GM12878 (cell line): ENCODE results near the gene CALD1. TPM values are rescaled to one million over a fixed set of nuclear protein-coding genes. Genes with fewer than 3 reads are reported as not detected.

ENCODE experiments used
- ATAC-seq: fragments of 200-7000 bp; cut with Tn5 transposase; 3 replicates; pipeline ENCODE4 v1.9.1; 2020; ENCODE audit warnings: mild to moderate bottlenecking, moderate library complexity
- BruUV-seq: library from RNA; stranded (reverse); fragments of 400-500 nt; replicated peaks from 2 replicates; lab custom pipeline; 2021; lab: Mats Ljungman, UMichigan
- CTCF ChIA-PET: fragments of 300-600 bp; sonication (Branson Sonifier 250); formaldehyde crosslinking; extraction: SDS; loops from one replicate; lab custom pipeline; 2021; ENCODE audit warnings: inconsistent platforms; lab: Yijun Ruan, JAX
- POLR2A ChIA-PET: fragments of 350-600 bp; formaldehyde crosslinking; extraction: SDS; loops from one replicate; lab custom pipeline; 2021; ENCODE audit warnings: inconsistent platforms; lab: Charles Lee
- RAD21 ChIA-PET: fragments of 300-600 bp; sonication (Branson Sonifier 250); formaldehyde crosslinking; loops from one replicate; lab custom pipeline; 2023; ENCODE audit warnings: antibody characterized with exemption; ENCODE audit not compliant: unreplicated experiment; lab: Charles Lee
- SMC1A ChIA-PET: fragments of 300-600 bp; sonication (Branson Sonifier 250); formaldehyde crosslinking; loops from one replicate; lab custom pipeline; 2023; ENCODE audit not compliant: unreplicated experiment, uncharacterized antibody; lab: Charles Lee
- DNase-seq: peaks from one replicate; pipeline ENCODE4 v3.0.0-alpha.2; 2011; ENCODE audit warnings: low read depth, low spot score
- FAIRE-seq: peaks from 3 replicates; lab custom pipeline; 2011; peaks lifted over from hg19 to GRCh38; lab: Jason Lieb, UNC
- H2AFZ ChIP-seq: 2 replicates; pipeline ENCODE4 v1.6.0; 2011; ENCODE audit warnings: low read depth, low read length, control low read depth; ENCODE audit not compliant: control insufficient read depth
- H3K27ac ChIP-seq: 2 replicates; pipeline ENCODE4 v1.5.1; 2011; ENCODE audit warnings: control low read depth; ENCODE audit not compliant: control insufficient read depth, insufficient read depth
- H3K27me3 ChIP-seq, 2 experiments: replicated peaks in 1 of 2; 2 replicates each; pipeline versions ENCODE4 v1.6.0 to v1.6.1; 2011; ENCODE audit warnings: low read length in 1 of 2; ENCODE audit not compliant: control insufficient read depth in 2 of 2, insufficient read depth in 2 of 2
- H3K36me3 ChIP-seq, 2 experiments: 2 replicates each; pipeline ENCODE4 v1.5.1; 2011; ENCODE audit warnings: low read length in 1 of 2; ENCODE audit not compliant: control insufficient read depth in 2 of 2, insufficient read depth in 2 of 2
- H3K4me1 ChIP-seq: 2 replicates; pipeline ENCODE4 v1.6.1; 2011; ENCODE audit warnings: mild to moderate bottlenecking, low read length, moderate library complexity, mixed read lengths; ENCODE audit not compliant: control insufficient read depth, insufficient read depth
- H3K4me2 ChIP-seq: 2 replicates; pipeline ENCODE4 v1.6.0; 2011; ENCODE audit warnings: control low read depth; ENCODE audit not compliant: control insufficient read depth, insufficient read depth
- H3K4me3 ChIP-seq: fragments of 200-600 bp; sonication (generic); 2 replicates; pipeline ENCODE4 v1.5.1; 2016
- H3K79me2 ChIP-seq: 2 replicates; pipeline ENCODE4 v1.6.0; 2011; ENCODE audit warnings: low read length; ENCODE audit not compliant: control insufficient read depth, insufficient read depth
- H3K9ac ChIP-seq: 2 replicates; pipeline ENCODE4 v1.8.0; 2011; ENCODE audit warnings: low read length, control low read depth, mixed read lengths; ENCODE audit not compliant: control insufficient read depth, insufficient read depth
- H3K9me3 ChIP-seq: replicated peaks from 3 replicates; pipeline ENCODE4 v1.5.1; 2011; ENCODE audit warnings: mild to moderate bottlenecking, low read length; ENCODE audit not compliant: control insufficient read depth, insufficient read depth
- H4K20me1 ChIP-seq: 2 replicates; pipeline ENCODE4 v1.6.0; 2011; ENCODE audit not compliant: control insufficient read depth, insufficient read depth
- ASH2L ChIP-seq: fragments of 300-600, 200-600 bp; sonication (generic); IDR thresholded peaks from 2 replicates; pipeline ENCODE4 v1.6.1; 2017; ENCODE audit warnings: low read depth, mild to moderate bottlenecking, borderline replicate concordance
- ETV6 ChIP-seq, 2 experiments: fragments of 450-650 bp in 1 of 2; IDR thresholded peaks in 1 of 2; conservative IDR thresholded peaks in 1 of 2; 2 replicates each; pipeline ENCODE4 v1.6.1; 2014; ENCODE audit warnings: antibody characterized with exemption in 1 of 2, borderline replicate concordance in 1 of 2, low read depth in 1 of 2, mild to moderate bottlenecking in 1 of 2, moderate library complexity in 1 of 2
- FOXM1 ChIP-seq: IDR thresholded peaks from 2 replicates; pipeline ENCODE4 v1.6.1; 2012; ENCODE audit warnings: low read depth, mild to moderate bottlenecking, inconsistent platforms, low read length, moderate library complexity
- HSF1 ChIP-seq: fragments of 150-350 bp; IDR thresholded peaks from 2 replicates; pipeline ENCODE4 v1.6.1; 2014; ENCODE audit warnings: mild to moderate bottlenecking, low read depth, low read length
- JUND ChIP-seq: IDR thresholded peaks from 2 replicates; pipeline ENCODE4 v1.6.1; 2012; ENCODE audit warnings: low read depth, mild to moderate bottlenecking, low read length, improper control_type of control experiment, moderate library complexity
- MEF2B ChIP-seq: fragments of 450-650 bp; IDR thresholded peaks from 2 replicates; pipeline ENCODE4 v1.6.1; 2018; ENCODE audit warnings: mild to moderate bottlenecking, moderate library complexity; ENCODE audit not compliant: partially characterized antibody, poor library complexity, severe bottlenecking
- MXI1 ChIP-seq: fragments of 150-350 bp; IDR thresholded peaks from 2 replicates; pipeline ENCODE4 v1.6.1; 2011; ENCODE audit warnings: low read depth, mild to moderate bottlenecking, inconsistent platforms, low read length, improper control_type of control experiment
- NFYB ChIP-seq: IDR thresholded peaks from 2 replicates; pipeline ENCODE4 v1.6.1; 2011; ENCODE audit warnings: low read depth, mild to moderate bottlenecking, low read length, improper control_type of control experiment, moderate library complexity; ENCODE audit not compliant: insufficient read depth
- NRF1 ChIP-seq: conservative IDR thresholded peaks from 2 replicates; pipeline ENCODE4 v1.6.1; 2011; ENCODE audit warnings: mild to moderate bottlenecking, low read depth, low read length, improper control_type of control experiment
- POLR2A ChIP-seq: IDR thresholded peaks from 2 replicates; pipeline ENCODE4 v1.6.1; 2011; ENCODE audit warnings: low read depth, mild to moderate bottlenecking, low read length
- SRF ChIP-seq, 2 experiments: IDR thresholded peaks; 2 replicates each; pipeline ENCODE4 v1.6.1; 2011; ENCODE audit warnings: low read depth in 2 of 2, low read length in 2 of 2, mild to moderate bottlenecking in 1 of 2, moderate library complexity in 1 of 2
- SUPT20H ChIP-seq: IDR thresholded peaks from 2 replicates; pipeline ENCODE4 v1.6.1; 2011; ENCODE audit warnings: low read depth, mild to moderate bottlenecking, low read length, moderate library complexity, borderline replicate concordance; ENCODE audit not compliant: control insufficient read depth
- WGBS: methylation state at CpG from one replicate; pipeline ENCODE4 v1.1.6; 2016; ENCODE audit warnings: low lambda C conversion rate; ENCODE audit not compliant: insufficient replicate concordance, insufficient coverage; ENCODE audit errors: missing lambda C conversion rate; 5-methylcytosine and 5-hydroxymethylcytosine counted together
- in situ Hi-C: fragments of 300-500 bp; cut with MboI; formaldehyde crosslinking; loops from 9 replicates; pipeline ENCODE4 v1.14.3; 2018; ENCODE audit warnings: mixed read lengths
- intact Hi-C: fragments of 100-400 bp; cut with micrococcal nuclease; formaldehyde crosslinking; loops from one replicate; pipeline ENCODE4 v1.14.2; 2022; ENCODE audit not compliant: unreplicated experiment
- polyA plus RNA-seq, 11 experiments: library from polyadenylated mRNA; depleted of rRNA in 4 of 11; unstranded in 6 of 11; stranded (reverse) in 5 of 11; fragments of >200 nt; fragmentation: Nextera tagmentation in 4 of 11; fragmentation: Illumina TruSeq in 1 of 11; extraction: Ambion mirVana in 4 of 11; extraction: Trizol in 1 of 11; gene quantifications; 1 replicate in 1 of 11; 2 replicates in 10 of 11; pipeline versions ENCODE4 v1.2.1 to v1.2.3, GENCODE V29; 2011 to 2016; ENCODE audit warnings: inconsistent platforms in 2 of 11, missing spikeins in 2 of 11, low read depth in 1 of 11
- total RNA-seq, 4 experiments: library from RNA; depleted of rRNA in 3 of 4; stranded (reverse); fragments of >200 nt in 3 of 4; fragmentation: Illumina TruSeq in 1 of 4; extraction: Trizol in 1 of 4; gene quantifications; 2 replicates each; pipeline versions ENCODE4 v1.2.1 to v1.2.3, GENCODE V29; 2013 to 2021
- TF ChIP-seq, protein P1 (sequence below): fragments of 450-650 bp; IDR thresholded peaks from 2 replicates; pipeline ENCODE4 v1.6.1; 2016; ENCODE audit warnings: mild to moderate bottlenecking, moderate library complexity, borderline replicate concordance
- TF ChIP-seq, protein P2 (sequence below): fragments of 450-650 bp; conservative IDR thresholded peaks from 2 replicates; pipeline ENCODE4 v1.6.1; 2017; ENCODE audit warnings: mild to moderate bottlenecking, moderate library complexity

The CALD1 gene
- total and polyA plus RNA-seq, 10 of the 15 experiments (the other 5 are each of a cell fraction or from before 2014, with no cell fraction given): 0.03 to 1.3 (median 0.22) TPM

- Histone ChIP-seq H3K27me3 (no peaks in the 10 kb centered on the region), H3K4me3 (no peak overlapping the region), H3K27ac (no peak overlapping the region), H2AFZ (no peak overlapping the region), H3K9ac (no peak overlapping the region), H3K9me3 (no peaks in the 10 kb centered on the region), H3K4me2 (no peak overlapping the region), H3K4me1 (no peaks in the 10 kb centered on the region; the same call in 1 of the 2 replicates), H3K79me2 (no peaks in the 10 kb centered on the region), H4K20me1 (no peaks in the 10 kb centered on the region), H3K36me3 (no peaks in the 10 kb centered on the region)
- intact Hi-C loops (no loop called here), in situ Hi-C loops (no loop called here)
- RAD21 ChIA-PET: no interaction called here
- ATAC-seq (no peak), DNase-seq (no peak), FAIRE-seq (no peak)
- POLR2A ChIA-PET: interaction anchor here (1.3 kb wide), 1 partner anchor 9 kb away, joined by 5 read pairs; no protein-coding TSS in a partner anchor
- SMC1A ChIA-PET: interaction anchor here (0.7 kb wide), 1 partner anchor 9 kb away, joined by 3 read pairs; no protein-coding TSS in a partner anchor
- CTCF ChIA-PET: interaction anchor here (0.9 to 2.0 kb wide), 2 partner anchors 9 to 37 kb away, joined by 3 to 8 read pairs; no protein-coding TSS in a partner anchor
- no TSS peak for BruUV-seq
- 64% methylated on average over 10 of the region's 10 CpGs for WGBS
- TF ChIP-seq ASH2L (no peak), SUPT20H (no peak), JUND (no peak), NFYB (no peak), MEF2B (no peak), SRF (IDR thresholded peaks at IDR 0.05; ENCODE audit: low read depth in 2 of 2, low read length in 2 of 2) (no peak), NRF1 (no peak), FOXM1 (no peak), HSF1 (no peak), MXI1 (no peak), POLR2A (no peak), ETV6 (conservative IDR thresholded peaks at IDR 0.05 in 1 of 2, IDR thresholded peaks at IDR 0.05 in 1 of 2; ENCODE audit: borderline replicate concordance in 1 of 2, low read depth in 1 of 2) (no peak)
- TF ChIP-seq, protein P1, sequence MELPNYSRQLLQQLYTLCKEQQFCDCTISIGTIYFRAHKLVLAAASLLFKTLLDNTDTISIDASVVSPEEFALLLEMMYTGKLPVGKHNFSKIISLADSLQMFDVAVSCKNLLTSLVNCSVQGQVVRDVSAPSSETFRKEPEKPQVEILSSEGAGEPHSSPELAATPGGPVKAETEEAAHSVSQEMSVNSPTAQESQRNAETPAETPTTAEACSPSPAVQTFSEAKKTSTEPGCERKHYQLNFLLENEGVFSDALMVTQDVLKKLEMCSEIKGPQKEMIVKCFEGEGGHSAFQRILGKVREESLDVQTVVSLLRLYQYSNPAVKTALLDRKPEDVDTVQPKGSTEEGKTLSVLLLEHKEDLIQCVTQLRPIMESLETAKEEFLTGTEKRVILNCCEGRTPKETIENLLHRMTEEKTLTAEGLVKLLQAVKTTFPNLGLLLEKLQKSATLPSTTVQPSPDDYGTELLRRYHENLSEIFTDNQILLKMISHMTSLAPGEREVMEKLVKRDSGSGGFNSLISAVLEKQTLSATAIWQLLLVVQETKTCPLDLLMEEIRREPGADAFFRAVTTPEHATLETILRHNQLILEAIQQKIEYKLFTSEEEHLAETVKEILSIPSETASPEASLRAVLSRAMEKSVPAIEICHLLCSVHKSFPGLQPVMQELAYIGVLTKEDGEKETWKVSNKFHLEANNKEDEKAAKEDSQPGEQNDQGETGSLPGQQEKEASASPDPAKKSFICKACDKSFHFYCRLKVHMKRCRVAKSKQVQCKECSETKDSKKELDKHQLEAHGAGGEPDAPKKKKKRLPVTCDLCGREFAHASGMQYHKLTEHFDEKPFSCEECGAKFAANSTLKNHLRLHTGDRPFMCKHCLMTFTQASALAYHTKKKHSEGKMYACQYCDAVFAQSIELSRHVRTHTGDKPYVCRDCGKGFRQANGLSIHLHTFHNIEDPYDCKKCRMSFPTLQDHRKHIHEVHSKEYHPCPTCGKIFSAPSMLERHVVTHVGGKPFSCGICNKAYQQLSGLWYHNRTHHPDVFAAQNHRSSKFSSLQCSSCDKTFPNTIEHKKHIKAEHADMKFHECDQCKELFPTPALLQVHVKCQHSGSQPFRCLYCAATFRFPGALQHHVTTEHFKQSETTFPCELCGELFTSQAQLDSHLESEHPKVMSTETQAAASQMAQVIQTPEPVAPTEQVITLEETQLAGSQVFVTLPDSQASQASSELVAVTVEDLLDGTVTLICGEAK: no peak
- TF ChIP-seq, protein P2, sequence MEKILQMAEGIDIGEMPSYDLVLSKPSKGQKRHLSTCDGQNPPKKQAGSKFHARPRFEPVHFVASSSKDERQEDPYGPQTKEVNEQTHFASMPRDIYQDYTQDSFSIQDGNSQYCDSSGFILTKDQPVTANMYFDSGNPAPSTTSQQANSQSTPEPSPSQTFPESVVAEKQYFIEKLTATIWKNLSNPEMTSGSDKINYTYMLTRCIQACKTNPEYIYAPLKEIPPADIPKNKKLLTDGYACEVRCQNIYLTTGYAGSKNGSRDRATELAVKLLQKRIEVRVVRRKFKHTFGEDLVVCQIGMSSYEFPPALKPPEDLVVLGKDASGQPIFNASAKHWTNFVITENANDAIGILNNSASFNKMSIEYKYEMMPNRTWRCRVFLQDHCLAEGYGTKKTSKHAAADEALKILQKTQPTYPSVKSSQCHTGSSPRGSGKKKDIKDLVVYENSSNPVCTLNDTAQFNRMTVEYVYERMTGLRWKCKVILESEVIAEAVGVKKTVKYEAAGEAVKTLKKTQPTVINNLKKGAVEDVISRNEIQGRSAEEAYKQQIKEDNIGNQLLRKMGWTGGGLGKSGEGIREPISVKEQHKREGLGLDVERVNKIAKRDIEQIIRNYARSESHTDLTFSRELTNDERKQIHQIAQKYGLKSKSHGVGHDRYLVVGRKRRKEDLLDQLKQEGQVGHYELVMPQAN: no peak
These were observed 111.1 kb downstream of the CALD1 start for GRCh38 chr7:134890246-134891240.
